NCI-H128 (cell line): ENCODE data around the gene SERPINB10.

Experiments
- DNase-seq: peaks from one replicate; lab custom pipeline; 2025; ENCODE audit not compliant: unreplicated experiment; lab: John Stamatoyannopoulos, UW

Gene SERPINB10

DNA sequence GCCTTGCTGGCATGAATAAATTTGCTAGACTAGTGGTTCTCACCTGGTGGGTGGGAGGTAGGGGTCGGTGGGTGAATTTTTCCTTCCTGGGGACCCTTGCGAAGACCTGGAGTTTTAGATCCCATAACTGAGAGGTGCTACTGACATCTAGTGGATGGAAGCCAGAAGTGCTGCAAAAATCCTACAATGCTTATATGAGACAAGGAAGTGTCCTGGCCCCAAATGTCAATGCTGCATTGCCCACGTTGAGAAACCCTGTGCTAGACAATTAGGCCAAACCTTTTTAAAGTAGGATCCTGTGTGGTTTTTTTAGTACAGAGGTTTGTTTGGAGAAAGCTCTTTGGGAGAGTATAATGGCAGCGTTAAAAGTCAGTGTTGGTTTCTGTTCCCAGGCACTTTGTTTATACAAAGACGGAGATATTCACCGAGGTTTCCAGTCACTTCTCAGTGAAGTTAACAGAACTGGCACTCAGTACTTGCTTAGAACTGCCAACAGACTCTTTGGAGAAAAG, 71.7 kb downstream of the SERPINB10 start:
- peak; percentile 52 for DNase-seq

DNA sequence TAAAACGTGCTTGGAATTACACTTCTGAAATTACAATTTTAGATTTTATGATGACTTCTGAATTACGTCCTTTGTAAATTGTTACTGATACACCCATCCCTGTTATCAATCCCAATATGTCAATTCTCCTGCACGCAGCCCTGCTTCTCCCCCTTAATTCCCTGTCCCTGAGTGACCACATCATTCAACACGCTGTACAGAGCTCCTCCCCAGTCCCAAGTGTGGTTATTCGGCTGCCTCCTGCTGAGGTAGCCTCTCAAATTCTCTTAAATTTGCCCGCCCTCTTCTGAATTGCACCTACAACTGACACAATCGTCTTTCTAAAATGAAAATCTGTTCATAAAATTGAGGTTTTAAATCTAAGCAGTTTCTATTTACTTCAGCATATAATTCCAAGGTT, 72.3 kb downstream of the SERPINB10 start:
- DNase-seq = no peak

- no peak for DNase-seq
Observed at GRCh38 chr18:63980896-63981460, 73.2 kb downstream of the SERPINB10 start.

GRCh38 chr18:63981719-63982118, 74.0 kb downstream of the SERPINB10 start:
- DNase-seq = no peak

DNA sequence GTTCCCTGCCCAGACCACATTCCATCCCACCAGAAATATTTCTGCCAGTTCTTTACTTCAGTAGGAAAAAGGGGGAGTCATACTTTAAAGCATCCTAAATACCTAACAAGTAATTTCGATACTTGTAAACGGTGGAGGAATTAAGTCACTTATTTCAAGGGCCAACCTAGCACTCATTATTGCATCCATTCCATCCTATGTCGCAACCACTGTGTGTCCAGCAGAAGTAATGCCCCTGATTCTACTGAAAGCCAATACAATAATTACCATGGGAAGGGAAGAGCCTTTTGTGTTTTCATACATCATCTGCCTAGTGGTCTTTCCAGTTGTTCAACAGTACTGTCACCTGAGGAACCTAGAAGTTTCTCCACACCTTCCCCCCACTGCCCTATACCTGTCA, 74.6 kb downstream of the SERPINB10 start:
- DNase-seq = no peak
